K562 (cell line): ENCODE data around the gene WDR18. TPM values are rescaled to one million over a fixed set of nuclear protein-coding genes. Genes with fewer than 3 reads are reported as not detected.
A peak's percentile ranks its signal among the peaks of the same experiment; 100 is the strongest.

Experiments
- EHMT2 ChIP-seq: fragments of 450-650 bp; IDR thresholded peaks from 2 replicates; pipeline ENCODE4 v1.6.1; 2018; ENCODE audit warnings: antibody characterized with exemption
- ESRRA ChIP-seq: fragments of 450-650 bp; IDR thresholded peaks from 2 replicates; pipeline ENCODE4 v1.6.1; 2014; ENCODE audit warnings: low read depth, mild to moderate bottlenecking, moderate library complexity, borderline replicate concordance
- ETV6 ChIP-seq, 3 experiments: fragments of 150-350 bp in 1 of 3; sonication (generic) in 1 of 3; formaldehyde crosslinking in 1 of 3; IDR thresholded peaks; 2 replicates each; pipeline versions ENCODE4 v1.6.1 to v1.8.0; 2014 to 2022; ENCODE audit warnings: borderline replicate concordance in 2 of 3, low read depth in 2 of 3, antibody characterized with exemption in 1 of 3, low read length in 1 of 3, mild to moderate bottlenecking in 1 of 3, missing genetic modification reagents in 1 of 3
- GATA2 ChIP-seq: sonication (generic); formaldehyde crosslinking; IDR thresholded peaks from 2 replicates; pipeline ENCODE4 v1.4.0; 2020; ENCODE audit warnings: mild to moderate bottlenecking, missing genetic modification reagents
- KDM1A ChIP-seq, 2 experiments: fragments of 450-650 bp; IDR thresholded peaks; 2 replicates each; pipeline ENCODE4 v1.6.1; 2016; ENCODE audit warnings: mild to moderate bottlenecking in 2 of 2
- PHB ChIP-seq: fragments of 250-450 bp; sonication (Bioruptor Pico); IDR thresholded peaks from 2 replicates; pipeline ENCODE4 v1.5.0; 2021
- POLR3A ChIP-seq: IDR thresholded peaks from 2 replicates; pipeline ENCODE4 v1.6.1; 2011; ENCODE audit warnings: borderline replicate concordance, mild to moderate bottlenecking, moderate library complexity; ENCODE audit not compliant: insufficient read length, insufficient read depth; ENCODE audit errors: extremely low read depth
- RB1 ChIP-seq: fragments of 450-650 bp; IDR thresholded peaks from 2 replicates; pipeline ENCODE4 v1.6.1; 2017; ENCODE audit warnings: low read depth, mild to moderate bottlenecking
- RBFOX2 ChIP-seq: fragments of 200-400 bp; formaldehyde crosslinking; IDR thresholded peaks from 2 replicates; pipeline ENCODE4 v1.6.1; 2017; ENCODE audit warnings: low read depth, mild to moderate bottlenecking, low read length, moderate library complexity
- SMAD2 ChIP-seq: fragments of 150-350 bp; IDR thresholded peaks from 2 replicates; pipeline ENCODE4 v1.6.1; 2014; ENCODE audit warnings: low read depth, mild to moderate bottlenecking, low read length
- TEAD1 ChIP-seq, 2 experiments: fragments of 450-650 bp in 1 of 2; sonication (generic) in 1 of 2; formaldehyde crosslinking; IDR thresholded peaks; 2 replicates each; pipeline versions ENCODE4 v1.4.0 to v1.8.0; 2020 to 2022; ENCODE audit warnings: mild to moderate bottlenecking in 2 of 2, missing genetic modification reagents in 1 of 2
- TEAD4 ChIP-seq, 2 experiments: sonication (generic) in 1 of 2; formaldehyde crosslinking in 1 of 2; IDR thresholded peaks; 2 replicates each; pipeline versions ENCODE4 v1.6.1 to v1.8.0; 2012 to 2022; ENCODE audit warnings: borderline replicate concordance in 1 of 2, inconsistent platforms in 1 of 2, low read length in 1 of 2, mild to moderate bottlenecking in 1 of 2, missing genetic modification reagents in 1 of 2
- ZKSCAN8 ChIP-seq: fragments of 200-800 bp; sonication (Bioruptor generic); IDR thresholded peaks from 2 replicates; pipeline ENCODE4 v1.6.1; 2016; ENCODE audit warnings: missing genetic modification characterization, missing compliant biosample characterization
- ZNF146 ChIP-seq: IDR thresholded peaks from one replicate; pipeline ENCODE4 v1.6.1; 2018; ENCODE audit warnings: missing compliant biosample characterization; ENCODE audit not compliant: unreplicated experiment
- ZNF41 ChIP-seq: fragments of 250-450 bp; sonication (Bioruptor Pico); conservative IDR thresholded peaks from 2 replicates; pipeline ENCODE4 v1.4.0; 2020; ENCODE audit warnings: mild to moderate bottlenecking
- ZNF830 ChIP-seq: fragments of 250-450 bp; sonication (Bioruptor Pico); IDR thresholded peaks from 2 replicates; pipeline ENCODE4 v1.5.0; 2021; ENCODE audit warnings: mild to moderate bottlenecking
- polyA plus RNA-seq, 8 experiments: library from polyadenylated mRNA; depleted of rRNA in 4 of 8; stranded (reverse) in 5 of 8; unstranded in 3 of 8; fragments of >200 nt; fragmentation: Nextera tagmentation in 2 of 8; fragmentation: Illumina TruSeq in 1 of 8; extraction: Ambion mirVana in 2 of 8; extraction: Trizol in 1 of 8; gene quantifications; 2 replicates each; pipeline versions ENCODE4 v1.2.1 to v1.2.3, GENCODE V29; 2011 to 2014; ENCODE audit warnings: inconsistent platforms in 1 of 8, missing spikeins in 1 of 8
- total RNA-seq, 7 experiments: library from RNA; depleted of rRNA in 6 of 7; stranded (reverse); fragments of >200 nt in 6 of 7; fragmentation: Illumina TruSeq in 2 of 7; extraction: Trizol in 2 of 7; gene quantifications; 2 replicates each; pipeline versions ENCODE4 v1.2.1 to v1.2.3, GENCODE V29; 2011 to 2021; ENCODE audit warnings: low replicate concordance in 1 of 7
- TF ChIP-seq, protein P1 (sequence below): fragments of 150-350 bp; conservative IDR thresholded peaks from 2 replicates; pipeline ENCODE4 v1.6.1; 2014; ENCODE audit warnings: low read length
- TF ChIP-seq, protein P2 (sequence below): fragments of 450-650 bp; IDR thresholded peaks from 2 replicates; pipeline ENCODE4 v1.6.1; 2017; ENCODE audit warnings: antibody characterized with exemption
- TF ChIP-seq, protein P3 (sequence below): fragments of 250-450 bp; sonication (Bioruptor Pico); IDR thresholded peaks from 2 replicates; pipeline ENCODE4 v1.5.0; 2022; ENCODE audit warnings: mild to moderate bottlenecking

WDR18 gene
- total and polyA plus RNA-seq, 9 of the 15 experiments (the other 6 are each of a cell fraction or from before 2014, with no cell fraction given), result 0.65 to 181 (median 30.1) TPM

DNA sequence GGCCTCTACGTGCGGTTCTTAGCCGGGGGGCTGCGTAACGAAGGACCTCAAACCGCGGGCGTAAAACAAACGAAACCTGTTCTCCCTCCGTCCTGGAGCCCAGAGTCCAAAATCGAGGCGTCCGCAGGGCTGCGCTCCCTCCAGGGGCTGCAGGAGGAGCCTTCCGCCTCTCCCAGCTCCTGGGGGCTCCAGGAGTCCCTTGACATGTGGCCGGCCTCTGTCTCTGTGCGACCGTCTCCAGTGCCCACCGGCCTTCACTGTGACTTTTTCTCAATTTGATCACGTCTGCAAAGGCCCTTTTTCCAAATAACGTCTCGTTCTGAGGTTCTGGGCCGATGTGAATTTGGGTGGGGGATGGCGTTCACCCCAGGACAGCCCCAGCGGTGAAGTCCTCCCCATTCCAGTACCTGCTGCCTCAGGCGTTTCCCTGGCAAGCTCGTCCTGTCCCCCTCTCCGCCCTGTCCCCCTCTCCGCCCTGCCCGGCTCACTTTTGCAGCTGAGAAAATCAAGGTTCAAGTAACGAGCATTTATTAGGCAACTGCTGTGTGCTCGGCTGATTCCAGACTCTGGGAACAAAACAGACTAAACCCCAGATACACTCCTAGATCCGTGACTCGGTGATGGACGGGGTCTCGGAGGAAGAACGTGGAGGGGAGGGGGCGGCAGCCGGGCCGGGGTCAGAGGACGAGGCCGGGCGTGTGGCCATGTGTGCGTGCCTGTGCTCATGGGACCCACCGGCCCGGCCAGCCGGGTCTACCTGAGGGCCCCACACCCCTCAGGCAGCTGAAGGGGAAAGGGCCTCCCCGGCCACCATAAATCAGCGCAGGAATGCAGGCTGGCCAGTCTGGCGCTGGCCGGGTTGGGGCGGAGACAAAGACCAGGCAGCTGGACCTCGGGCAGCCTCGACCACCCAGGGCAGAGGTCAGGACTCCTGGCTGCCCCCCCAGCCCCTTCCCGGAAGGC lies 28.1 kb upstream of the WDR18 start (continued):
- TF ChIP-seq, protein P1, sequence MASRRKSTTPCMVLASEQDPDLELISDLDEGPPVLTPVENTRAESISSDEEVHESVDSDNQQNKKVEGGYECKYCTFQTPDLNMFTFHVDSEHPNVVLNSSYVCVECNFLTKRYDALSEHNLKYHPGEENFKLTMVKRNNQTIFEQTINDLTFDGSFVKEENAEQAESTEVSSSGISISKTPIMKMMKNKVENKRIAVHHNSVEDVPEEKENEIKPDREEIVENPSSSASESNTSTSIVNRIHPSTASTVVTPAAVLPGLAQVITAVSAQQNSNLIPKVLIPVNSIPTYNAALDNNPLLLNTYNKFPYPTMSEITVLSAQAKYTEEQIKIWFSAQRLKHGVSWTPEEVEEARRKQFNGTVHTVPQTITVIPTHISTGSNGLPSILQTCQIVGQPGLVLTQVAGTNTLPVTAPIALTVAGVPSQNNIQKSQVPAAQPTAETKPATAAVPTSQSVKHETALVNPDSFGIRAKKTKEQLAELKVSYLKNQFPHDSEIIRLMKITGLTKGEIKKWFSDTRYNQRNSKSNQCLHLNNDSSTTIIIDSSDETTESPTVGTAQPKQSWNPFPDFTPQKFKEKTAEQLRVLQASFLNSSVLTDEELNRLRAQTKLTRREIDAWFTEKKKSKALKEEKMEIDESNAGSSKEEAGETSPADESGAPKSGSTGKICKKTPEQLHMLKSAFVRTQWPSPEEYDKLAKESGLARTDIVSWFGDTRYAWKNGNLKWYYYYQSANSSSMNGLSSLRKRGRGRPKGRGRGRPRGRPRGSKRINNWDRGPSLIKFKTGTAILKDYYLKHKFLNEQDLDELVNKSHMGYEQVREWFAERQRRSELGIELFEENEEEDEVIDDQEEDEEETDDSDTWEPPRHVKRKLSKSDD, result no peak
- TF ChIP-seq EHMT2, result no peak
- no peak for TF ChIP-seq ZNF41 (CRISPR knock-in tag)
- TF ChIP-seq TEAD4 (IDR thresholded peaks at IDR 0.05; ENCODE audit: low read length), result no peak
- TF ChIP-seq TEAD4 (CRISPR knock-in tag; IDR thresholded peaks at IDR 0.05; ENCODE audit: borderline replicate concordance), result 0 out of 2 replicates have a peak, but pooled peaks have one; percentile 16
- TF ChIP-seq, protein P2, sequence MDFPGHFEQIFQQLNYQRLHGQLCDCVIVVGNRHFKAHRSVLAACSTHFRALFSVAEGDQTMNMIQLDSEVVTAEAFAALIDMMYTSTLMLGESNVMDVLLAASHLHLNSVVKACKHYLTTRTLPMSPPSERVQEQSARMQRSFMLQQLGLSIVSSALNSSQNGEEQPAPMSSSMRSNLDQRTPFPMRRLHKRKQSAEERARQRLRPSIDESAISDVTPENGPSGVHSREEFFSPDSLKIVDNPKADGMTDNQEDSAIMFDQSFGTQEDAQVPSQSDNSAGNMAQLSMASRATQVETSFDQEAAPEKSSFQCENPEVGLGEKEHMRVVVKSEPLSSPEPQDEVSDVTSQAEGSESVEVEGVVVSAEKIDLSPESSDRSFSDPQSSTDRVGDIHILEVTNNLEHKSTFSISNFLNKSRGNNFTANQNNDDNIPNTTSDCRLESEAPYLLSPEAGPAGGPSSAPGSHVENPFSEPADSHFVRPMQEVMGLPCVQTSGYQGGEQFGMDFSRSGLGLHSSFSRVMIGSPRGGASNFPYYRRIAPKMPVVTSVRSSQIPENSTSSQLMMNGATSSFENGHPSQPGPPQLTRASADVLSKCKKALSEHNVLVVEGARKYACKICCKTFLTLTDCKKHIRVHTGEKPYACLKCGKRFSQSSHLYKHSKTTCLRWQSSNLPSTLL, result no peak
- TF ChIP-seq GATA2 (CRISPR knock-in tag), result no peak
- TF ChIP-seq ZNF146 (CRISPR knock-in tag), result no peak
- TF ChIP-seq, protein P3, sequence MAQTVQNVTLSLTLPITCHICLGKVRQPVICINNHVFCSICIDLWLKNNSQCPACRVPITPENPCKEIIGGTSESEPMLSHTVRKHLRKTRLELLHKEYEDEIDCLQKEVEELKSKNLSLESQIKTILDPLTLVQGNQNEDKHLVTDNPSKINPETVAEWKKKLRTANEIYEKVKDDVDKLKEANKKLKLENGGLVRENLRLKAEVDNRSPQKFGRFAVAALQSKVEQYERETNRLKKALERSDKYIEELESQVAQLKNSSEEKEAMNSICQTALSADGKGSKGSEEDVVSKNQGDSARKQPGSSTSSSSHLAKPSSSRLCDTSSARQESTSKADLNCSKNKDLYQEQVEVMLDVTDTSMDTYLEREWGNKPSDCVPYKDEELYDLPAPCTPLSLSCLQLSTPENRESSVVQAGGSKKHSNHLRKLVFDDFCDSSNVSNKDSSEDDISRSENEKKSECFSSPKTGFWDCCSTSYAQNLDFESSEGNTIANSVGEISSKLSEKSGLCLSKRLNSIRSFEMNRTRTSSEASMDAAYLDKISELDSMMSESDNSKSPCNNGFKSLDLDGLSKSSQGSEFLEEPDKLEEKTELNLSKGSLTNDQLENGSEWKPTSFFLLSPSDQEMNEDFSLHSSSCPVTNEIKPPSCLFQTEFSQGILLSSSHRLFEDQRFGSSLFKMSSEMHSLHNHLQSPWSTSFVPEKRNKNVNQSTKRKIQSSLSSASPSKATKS, result no peak
- no peak for TF ChIP-seq POLR3A
- TF ChIP-seq ZNF830 (CRISPR knock-in tag), result no peak
- no peak for TF ChIP-seq SMAD2
- TF ChIP-seq RB1, result no peak
- peak in 1 of 2 experiments; percentile 9; a peak in 1 of 4 replicates for TF ChIP-seq KDM1A (IDR thresholded peaks at IDR 0.05)
- no peak for TF ChIP-seq ETV6 (IDR thresholded peaks at IDR 0.05; ENCODE audit: borderline replicate concordance in 1 of 2, low read depth in 2 of 2, low read length in 1 of 2)
- TF ChIP-seq ETV6 (CRISPR knock-in tag; IDR thresholded peaks at IDR 0.05; ENCODE audit: borderline replicate concordance), result no peak
- TF ChIP-seq ESRRA, result no peak
- TF ChIP-seq PHB (CRISPR knock-in tag), result no peak
- TF ChIP-seq ZKSCAN8 (CRISPR knock-in tag), result peak; percentile 77; the same call in 1 of the 2 replicates
- TF ChIP-seq TEAD1 (CRISPR knock-in tag; IDR thresholded peaks at IDR 0.05), result peak in 1 of 2 experiments; percentile 56; a peak in 1 of 4 replicates
- TF ChIP-seq RBFOX2, result no peak
